GM10847 (cell line): ENCODE results near the gene TRRAP.

Experiments used
- POLR2A ChIP-seq: IDR thresholded peaks from 2 replicates; pipeline ENCODE4 v1.6.1; 2011; ENCODE audit not compliant: insufficient read length; ENCODE audit errors: extremely low read depth

Gene TRRAP

GRCh38 chr7:98877692-98878364 lies 504 bp upstream of the TRRAP start:
- no peak for TF ChIP-seq POLR2A

- TF ChIP-seq POLR2A: no peak
Observed at GRCh38 chr7:98879198-98879978, 1.1 kb downstream of the TRRAP start.

- TF ChIP-seq POLR2A: no peak
Observed at GRCh38 chr7:98879979-98880315, 1.6 kb downstream of the TRRAP start.

- no peak for TF ChIP-seq POLR2A
Observed at GRCh38 chr7:98880485-98880884, 2.2 kb downstream of the TRRAP start.

GRCh38 chr7:98881561-98882315 lies 3.4 kb downstream of the TRRAP start:
- TF ChIP-seq POLR2A: no peak

GRCh38 chr7:98884416-98884815 lies 6.1 kb downstream of the TRRAP start:
- TF ChIP-seq POLR2A: no peak

GRCh38 chr7:98887038-98887437 lies 8.7 kb downstream of the TRRAP start:
- no peak for TF ChIP-seq POLR2A

- no peak for TF ChIP-seq POLR2A
Observed at GRCh38 chr7:98892609-98893008, 14.3 kb downstream of the TRRAP start.

- TF ChIP-seq POLR2A: no peak
Observed at GRCh38 chr7:98899816-98900215, 21.5 kb downstream of the TRRAP start.

- no peak for TF ChIP-seq POLR2A
Observed at GRCh38 chr7:98900815-98901214, 22.5 kb downstream of the TRRAP start.

GRCh38 chr7:98902523-98902922 lies 24.2 kb downstream of the TRRAP start:
- no peak for TF ChIP-seq POLR2A

GRCh38 chr7:98903246-98903645 lies 24.9 kb downstream of the TRRAP start:
- no peak for TF ChIP-seq POLR2A

GRCh38 chr7:98907570-98907969 lies 29.2 kb downstream of the TRRAP start:
- no peak for TF ChIP-seq POLR2A

- TF ChIP-seq POLR2A: no peak
Observed at GRCh38 chr7:98908585-98908984, 30.3 kb downstream of the TRRAP start.

- no peak for TF ChIP-seq POLR2A
Observed at GRCh38 chr7:98909487-98909886, 31.2 kb downstream of the TRRAP start.

GRCh38 chr7:98910427-98910826 lies 32.1 kb downstream of the TRRAP start:
- no peak for TF ChIP-seq POLR2A
